Gastroesophageal sphincter (tissue), 4 donors: ENCODE measurements around the gene RBM38. TPM values are rescaled to one million over a fixed set of nuclear protein-coding genes. Genes with fewer than 3 reads are reported as not detected.

Experiments used
- ATAC-seq: fragments of 150-250 bp; one replicate; pipeline ENCODE4 v1.9.1; 2016; ENCODE audit warnings: mild to moderate bottlenecking, moderate library complexity
- H3K27ac ChIP-seq, 4 donors: fragments of 200-600 bp; sonication (generic) in 3 of 4; 1 replicate in 3 of 4; 2 replicates in 1 of 4; pipeline ENCODE4 v1.5.1; 2016 to 2019
- H3K27me3 ChIP-seq: fragments of 200-600 bp; sonication (generic); one replicate; pipeline ENCODE4 v1.5.1; 2019
- H3K36me3 ChIP-seq, 2 donors: fragments of 200-600 bp; sonication (generic); one replicate each; pipeline ENCODE4 v1.5.1; 2019; ENCODE audit warnings: control low read depth in 1 of 2
- H3K4me1 ChIP-seq, 3 donors: fragments of 200-600 bp; sonication (generic); 1 replicate in 2 of 3; 2 replicates in 1 of 3; pipeline ENCODE4 v1.5.1; 2016 to 2019; ENCODE audit warnings: control low read depth in 2 of 3
- H3K4me3 ChIP-seq, 2 donors: fragments of 200-600 bp; sonication (generic); one replicate each; pipeline ENCODE4 v1.5.1; 2019; ENCODE audit warnings: mild to moderate bottlenecking in 1 of 2, moderate library complexity in 1 of 2
- H3K9me3 ChIP-seq, 3 donors: fragments of 200-600 bp; sonication (generic); one replicate each; pipeline ENCODE4 v1.5.1; 2017 to 2019; ENCODE audit warnings: control low read depth in 2 of 3
- CTCF ChIP-seq, 4 experiments: fragments of 200-600 bp in 2 of 4; fragments of 450-650 bp in 2 of 4; sonication (generic) in 1 of 4; IDR thresholded peaks; one replicate each; pipeline ENCODE4 v1.5.1; 2017 to 2019; ENCODE audit warnings: antibody characterized with exemption in 4 of 4, mild to moderate bottlenecking in 2 of 4, moderate library complexity in 2 of 4
- EP300 ChIP-seq: sonication (generic); formaldehyde crosslinking; IDR thresholded peaks from one replicate; pipeline ENCODE4 v1.6.1; 2017; ENCODE audit warnings: antibody characterized with exemption, mild to moderate bottlenecking
- POLR2A ChIP-seq, 2 donors: fragments of 450-650 bp; IDR thresholded peaks; one replicate each; pipeline ENCODE4 v1.6.1; 2017; ENCODE audit warnings: antibody characterized with exemption in 2 of 2, mild to moderate bottlenecking in 2 of 2, moderate library complexity in 1 of 2
- POLR2AphosphoS5 ChIP-seq: sonication (generic); formaldehyde crosslinking; IDR thresholded peaks from one replicate; pipeline ENCODE4 v1.6.1; 2017; ENCODE audit warnings: antibody characterized with exemption
- WGBS, 2 donors: methylation state at CpG; one replicate each; pipeline ENCODE4 v1.1.5; 2018; ENCODE audit warnings: low coverage in 1 of 2; 5-methylcytosine and 5-hydroxymethylcytosine counted together
- total RNA-seq, 4 donors: library from RNA; depleted of rRNA; stranded (reverse); fragments of >200 nt; gene quantifications; one replicate each; pipeline ENCODE4 v1.1.0, GENCODE V29; 2016

Gene RBM38
- total RNA-seq, 4 donors from 2014 or later: 50.9 to 190 (median 106) TPM

DNA sequence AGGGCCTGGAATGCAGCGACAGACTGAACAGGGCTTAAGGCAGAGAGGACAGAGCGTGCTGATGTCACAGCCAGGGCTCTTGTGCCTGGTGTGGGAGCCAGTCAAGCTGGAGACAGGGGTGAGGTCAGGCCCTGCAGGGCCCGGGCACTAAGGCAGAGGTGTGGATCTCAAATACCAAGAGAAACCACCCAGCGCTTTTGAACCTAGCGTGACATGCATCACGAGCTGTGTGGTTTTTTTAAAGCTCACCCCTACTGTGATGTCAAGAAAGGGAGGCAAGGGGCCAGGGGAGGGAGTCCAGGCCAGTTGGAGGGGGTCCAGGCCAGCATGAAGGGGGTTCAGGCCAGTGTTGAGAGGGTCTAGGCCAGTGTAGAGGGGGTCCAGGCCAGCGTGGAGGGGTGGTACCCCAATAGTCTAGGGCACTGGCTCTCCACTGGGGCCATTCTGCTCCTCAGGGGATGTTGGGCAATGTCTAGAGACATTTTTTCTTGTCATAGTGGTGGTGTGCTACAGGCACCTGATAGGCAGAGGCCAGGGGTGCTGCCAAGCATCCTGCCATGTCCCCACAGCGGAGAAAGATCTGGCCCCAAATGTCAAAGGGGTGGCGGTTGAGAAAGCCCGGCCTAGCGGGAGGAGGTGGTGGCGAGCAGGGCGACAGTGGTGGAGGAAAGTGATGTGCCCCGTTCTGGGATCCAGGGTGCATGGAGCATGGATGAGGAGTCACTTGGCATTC is 42.6 kb downstream of the RBM38 start:
- Histone ChIP-seq H3K9me3 (peaks cover 0 to 8% (median 0%) of the 10 kb centered on the region in 3 donors), H3K36me3 (no peaks in the 10 kb centered on the region), H3K27me3 (no peaks in the 10 kb centered on the region), H3K4me1 (peaks cover 0 to 67% (median 24%) of the 10 kb centered on the region in 3 donors), H3K27ac (peak overlapping the region in 3 of 4 donors; percentile 29 to 67 (median 59)), H3K4me3 (no peak overlapping the region)
- ATAC-seq: no peak
- TF ChIP-seq CTCF (IDR thresholded peaks at IDR 0.05) (no peak), EP300 (no peak), POLR2AphosphoS5 (no peak), POLR2A (IDR thresholded peaks at IDR 0.05) (no peak)
- WGBS, 2 donors: 74 to 88% methylated on average over 5 to 7 of the region's 14 CpGs

DNA sequence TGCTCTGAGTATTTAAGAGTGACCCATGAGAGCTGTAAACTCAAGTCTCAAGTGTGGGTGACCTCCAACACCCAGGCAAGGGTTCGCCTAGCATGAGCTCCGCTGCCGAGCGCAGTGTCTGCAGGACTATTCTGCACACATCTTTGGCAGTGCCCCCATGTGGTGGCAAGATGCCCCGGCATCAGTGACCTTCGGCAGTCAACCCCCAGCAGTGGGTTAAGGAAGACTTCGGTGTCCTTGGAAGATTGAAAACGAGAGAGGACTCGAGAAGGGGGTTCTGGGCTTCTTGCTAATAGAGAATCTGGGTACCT is 43.1 kb downstream of the RBM38 start:
- Histone ChIP-seq H3K27me3 (no peaks in the 10 kb centered on the region), H3K36me3 (no peaks in the 10 kb centered on the region)
- no peak for ATAC-seq

DNA sequence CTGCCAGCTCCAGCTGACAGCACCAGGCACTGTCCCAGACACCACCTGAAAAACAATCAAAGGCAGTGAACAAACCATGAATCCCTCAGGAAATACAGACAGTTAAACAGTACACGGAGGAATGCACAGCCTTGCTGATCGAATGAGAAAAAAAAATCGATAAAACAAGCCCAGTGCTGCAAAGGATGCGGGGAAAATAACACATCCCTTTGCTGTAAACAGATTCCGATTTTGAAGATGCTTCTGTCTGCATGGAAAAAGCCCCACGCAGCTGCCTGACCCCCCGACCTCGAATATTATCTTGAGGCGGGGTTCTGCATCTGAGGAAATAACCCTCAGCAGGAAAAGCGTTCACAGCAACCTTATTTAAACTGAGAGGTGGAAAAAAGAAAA is 43.9 kb downstream of the RBM38 start:
- no peaks in the 10 kb centered on the region for H3K27me3 ChIP-seq
- H3K36me3 ChIP-seq: no peaks in the 10 kb centered on the region
- peak overlapping the region in 3 of 4 donors; percentile 91 to 96 (median 95) for H3K27ac ChIP-seq
- WGBS, 2 donors: 60 to 80% methylated on average over 8 to 9 of the region's 10 CpGs
- no peak overlapping the region for H3K4me3 ChIP-seq
- no peak for TF ChIP-seq EP300
- no peak for TF ChIP-seq POLR2A (IDR thresholded peaks at IDR 0.05)
- TF ChIP-seq CTCF (IDR thresholded peaks at IDR 0.05): no peak
- TF ChIP-seq POLR2AphosphoS5: no peak
- ATAC-seq: no peak
- peaks cover 0 to 79% (median 30%) of the 10 kb centered on the region in 3 donors for H3K4me1 ChIP-seq
- H3K9me3 ChIP-seq: peaks cover 0 to 8% (median 0%) of the 10 kb centered on the region in 3 donors

More for the DNA sequence above, 43.1 kb downstream of the RBM38 start:
- Histone ChIP-seq H3K4me3 (no peak overlapping the region), H3K9me3 (peaks cover 0 to 8% (median 0%) of the 10 kb centered on the region in 3 donors), H3K4me1 (peaks cover 0 to 72% (median 25%) of the 10 kb centered on the region in 3 donors), H3K27ac (peak overlapping the region in 1 of 4 donors; percentile 67)
- WGBS, 2 donors: 97% methylated on average over 5 of the region's 9 CpGs; no CpG with 5 or more reads in 1 of the 2 donors
- no peak for TF ChIP-seq POLR2A (IDR thresholded peaks at IDR 0.05)
- peak in 1 of 4 experiments; percentile 10 for TF ChIP-seq CTCF (IDR thresholded peaks at IDR 0.05)
- no peak for TF ChIP-seq POLR2AphosphoS5

DNA sequence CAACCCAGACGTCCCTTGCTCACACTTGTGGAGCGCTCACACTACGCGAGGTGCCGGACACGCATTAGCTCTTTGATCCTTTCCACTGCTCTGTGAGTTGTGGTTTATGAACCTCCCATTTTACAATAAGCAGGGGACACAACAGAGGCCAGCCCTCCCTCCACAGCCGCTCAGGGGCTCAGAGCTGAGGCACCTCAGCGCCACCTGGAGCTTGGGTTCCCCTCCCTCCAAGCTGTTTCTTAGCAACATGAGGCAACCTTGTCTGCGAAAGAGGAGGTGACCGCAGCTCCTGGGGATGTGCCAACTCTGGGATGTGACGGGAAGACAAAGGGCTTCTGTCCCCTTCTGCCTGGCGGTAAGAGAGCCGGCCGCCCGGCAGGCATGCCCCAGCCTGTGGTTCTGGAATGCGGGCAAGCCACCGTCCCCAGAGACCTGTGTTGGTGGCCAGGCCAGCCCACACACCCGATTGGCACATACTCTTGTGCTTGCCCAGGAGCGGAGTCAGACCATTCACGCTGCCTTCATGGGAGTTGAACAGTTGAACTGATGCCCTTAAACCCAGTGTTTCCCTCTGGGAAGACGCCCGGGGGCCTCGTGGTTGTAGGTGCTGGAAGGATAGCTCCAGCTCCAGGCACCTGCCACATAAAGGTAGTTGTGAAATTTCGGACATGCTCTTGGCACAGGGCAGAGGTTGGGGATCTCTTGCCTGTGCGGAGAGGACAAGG is 44.5 kb downstream of the RBM38 start:
- Histone ChIP-seq H3K4me1 (peaks cover 0 to 85% (median 36%) of the 10 kb centered on the region in 3 donors), H3K36me3 (no peaks in the 10 kb centered on the region), H3K27ac (peak overlapping the region in 3 of 4 donors; percentile 91 to 96 (median 95)), H3K4me3 (no peak overlapping the region), H3K9me3 (peaks cover 0 to 8% (median 0%) of the 10 kb centered on the region in 3 donors), H3K27me3 (no peaks in the 10 kb centered on the region)
- no peak for ATAC-seq
- WGBS, 2 donors: 49 to 69% methylated on average over 6 to 11 of the region's 25 CpGs
- TF ChIP-seq POLR2AphosphoS5 (no peak), EP300 (no peak), POLR2A (IDR thresholded peaks at IDR 0.05) (no peak), CTCF (IDR thresholded peaks at IDR 0.05) (no peak)
